Measurements from ENCODE around the gene ZBTB20. TPM values are rescaled to one million over a fixed set of nuclear protein-coding genes. Genes with fewer than 3 reads are reported as not detected.

Gene ZBTB20
- total RNA-seq, 6 experiments from 2014 or later, result 8.0 to 14.1 (median 10.4) TPM

DNA sequence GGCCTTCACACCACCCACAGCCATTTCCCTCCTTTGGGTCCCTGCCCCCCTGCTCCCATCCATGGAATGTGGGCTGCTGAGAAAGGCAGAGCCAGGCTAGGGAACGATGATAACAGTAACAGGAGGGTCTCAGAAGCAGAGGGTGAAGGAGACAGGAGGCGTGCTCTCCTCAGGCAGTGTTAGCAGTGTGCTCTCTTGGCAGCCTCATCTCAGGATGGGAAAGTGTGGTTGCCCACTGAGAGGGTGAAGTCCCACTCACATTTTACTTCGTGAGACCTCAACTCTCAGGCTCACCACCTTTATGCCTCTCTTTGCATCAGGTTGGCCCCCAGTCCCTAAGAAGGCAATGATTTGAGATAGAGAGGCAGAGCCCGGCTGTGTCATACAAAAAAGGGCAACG is 828.8 kb downstream of the ZBTB20 start:
- Mint-ChIP-seq H3K27me3 (ENCODE audit: insufficient read depth) (no peaks in the 10 kb centered on the region), H3K4me3 (no peak overlapping the region), H3K27ac (no peak overlapping the region), H3K9me3 (no peaks in the 10 kb centered on the region), H3K4me1 (ENCODE audit: low read depth) (peaks cover 16% of the 10 kb centered on the region), H3K36me3 (ENCODE audit: low read depth) (no peaks in the 10 kb centered on the region; the same call in 1 of the 2 replicates)
- DNase-seq, result no peak
- no peak for TF ChIP-seq CTCF (IDR thresholded peaks at IDR 0.05)

DNA sequence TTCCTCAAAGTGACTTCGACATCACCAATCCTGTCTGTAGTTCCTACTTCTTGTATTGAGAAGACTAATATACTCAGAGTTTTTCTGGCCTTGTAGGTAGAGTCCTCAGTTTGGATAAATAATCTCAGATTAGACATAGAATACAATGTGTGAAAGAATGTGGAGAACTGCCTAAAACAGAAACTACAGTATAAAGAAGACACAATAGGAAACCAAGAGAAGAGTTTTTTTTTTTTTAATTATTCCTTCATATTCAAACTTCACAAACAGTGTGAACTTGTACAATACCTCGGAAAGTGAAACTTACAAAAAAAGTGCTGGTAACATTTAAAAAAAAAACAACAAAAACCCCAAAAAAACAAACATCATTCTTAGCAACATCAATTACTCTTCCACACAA is 832.8 kb downstream of the ZBTB20 start:
- H3K27ac Mint-ChIP-seq, result no peak overlapping the region
- no peak for DNase-seq

GRCh38 chr3:114313426-114313825 is 833.7 kb downstream of the ZBTB20 start:
- no peak for TF ChIP-seq CTCF (IDR thresholded peaks at IDR 0.05)
- H3K36me3 Mint-ChIP-seq (ENCODE audit: low read depth), result no peaks in the 10 kb centered on the region; the same call in 1 of the 2 replicates
- no peaks in the 10 kb centered on the region for H3K27me3 Mint-ChIP-seq (ENCODE audit: insufficient read depth)
- H3K27ac Mint-ChIP-seq, result no peak overlapping the region
- no peak for DNase-seq
- no peaks in the 10 kb centered on the region for H3K4me1 Mint-ChIP-seq (ENCODE audit: low read depth)
- H3K9me3 Mint-ChIP-seq, result no peaks in the 10 kb centered on the region
- no peak overlapping the region for H3K4me3 Mint-ChIP-seq

More for the DNA sequence above, 832.8 kb downstream of the ZBTB20 start:
- Mint-ChIP-seq H3K9me3 (no peaks in the 10 kb centered on the region), H3K4me3 (no peak overlapping the region), H3K27me3 (ENCODE audit: insufficient read depth) (no peaks in the 10 kb centered on the region), H3K36me3 (ENCODE audit: low read depth) (no peaks in the 10 kb centered on the region; the same call in 1 of the 2 replicates), H3K4me1 (ENCODE audit: low read depth) (peaks cover 5% of the 10 kb centered on the region)
- TF ChIP-seq CTCF (IDR thresholded peaks at IDR 0.05), result no peak

DNA sequence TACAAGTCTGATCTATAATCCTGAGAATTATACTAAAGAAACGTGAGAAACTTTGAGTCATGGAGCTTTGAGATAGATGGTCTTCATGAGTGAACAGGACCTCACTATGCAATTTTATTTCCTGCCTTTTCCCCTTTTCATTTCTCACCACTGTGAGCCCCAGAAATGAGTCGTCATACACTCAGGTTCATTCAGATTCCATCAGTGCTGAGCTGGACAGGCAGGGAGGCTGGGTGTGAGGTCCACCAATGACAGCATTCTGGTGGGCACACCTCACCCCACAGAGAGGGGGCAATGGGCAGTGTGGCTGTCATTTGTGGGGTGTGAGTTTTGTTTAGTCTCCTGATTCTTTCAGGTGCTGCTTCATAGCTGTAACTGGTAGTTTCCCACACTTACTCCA is 836.4 kb downstream of the ZBTB20 start:
- H3K36me3 Mint-ChIP-seq (ENCODE audit: low read depth), result no peaks in the 10 kb centered on the region; the same call in 1 of the 2 replicates
- H3K4me1 Mint-ChIP-seq (ENCODE audit: low read depth), result no peaks in the 10 kb centered on the region
- H3K9me3 Mint-ChIP-seq, result no peaks in the 10 kb centered on the region
- no peak for TF ChIP-seq CTCF (IDR thresholded peaks at IDR 0.05)
- no peak overlapping the region for H3K4me3 Mint-ChIP-seq
- no peak overlapping the region for H3K27ac Mint-ChIP-seq
- no peak for DNase-seq
- peaks cover 3% of the 10 kb centered on the region for H3K27me3 Mint-ChIP-seq (ENCODE audit: insufficient read depth)

- H3K27me3 Mint-ChIP-seq (ENCODE audit: insufficient read depth), result peaks cover 15% of the 10 kb centered on the region
- no peak for TF ChIP-seq CTCF (IDR thresholded peaks at IDR 0.05)
- H3K27ac Mint-ChIP-seq, result no peak overlapping the region
- no peaks in the 10 kb centered on the region for H3K36me3 Mint-ChIP-seq (ENCODE audit: low read depth)
- H3K4me1 Mint-ChIP-seq (ENCODE audit: low read depth), result no peaks in the 10 kb centered on the region
- H3K4me3 Mint-ChIP-seq, result no peak overlapping the region
- H3K9me3 Mint-ChIP-seq, result no peaks in the 10 kb centered on the region
- no peak for DNase-seq
Measured at GRCh38 chr3:114308830-114309229, 838.3 kb downstream of the ZBTB20 start.

DNA sequence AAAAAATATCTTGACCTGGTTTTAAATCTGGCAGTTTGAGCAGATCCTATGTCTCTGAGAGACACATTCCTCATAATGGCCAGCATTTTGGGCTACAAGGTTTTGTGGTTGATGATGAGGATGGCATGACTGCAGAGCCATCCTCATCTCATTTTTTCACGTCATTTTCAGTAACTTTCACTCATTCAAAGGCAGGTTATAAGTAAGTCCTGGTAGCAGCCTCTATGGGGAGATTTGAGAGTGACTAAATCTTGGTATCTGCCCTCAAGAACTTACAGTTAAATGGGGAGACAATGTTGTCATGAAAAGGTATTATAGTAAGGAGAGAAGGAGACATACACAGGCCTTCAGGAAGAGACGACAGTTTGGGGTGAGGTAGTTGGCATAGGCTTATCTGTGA is 838.7 kb downstream of the ZBTB20 start:
- Mint-ChIP-seq H3K27me3 (ENCODE audit: insufficient read depth) (peaks cover 15% of the 10 kb centered on the region), H3K36me3 (ENCODE audit: low read depth) (no peaks in the 10 kb centered on the region), H3K27ac (no peak overlapping the region), H3K4me1 (ENCODE audit: low read depth) (no peaks in the 10 kb centered on the region), H3K9me3 (no peaks in the 10 kb centered on the region), H3K4me3 (no peak overlapping the region)
- DNase-seq, result no peak
- no peak for TF ChIP-seq CTCF (IDR thresholded peaks at IDR 0.05)

All from HFFc6 (cell line).